Left lung (tissue), 10 donors: Measurements from ENCODE around the gene CEP131. TPM values are rescaled to one million over a fixed set of nuclear protein-coding genes. Genes with fewer than 3 reads are reported as not detected.
A peak's percentile ranks its signal among the peaks of the same experiment; 100 is the strongest.

Experiments
- ATAC-seq: fragments of 200-7000 bp; cut with Tn5 transposase; one replicate; pipeline ENCODE4 v1.9.1; 2020; ENCODE audit warnings: moderate library complexity
- DNase-seq, 4 donors: peaks; one replicate each; pipeline ENCODE4 v3.0.0-alpha.2; 2013 to 2020
- H3K27ac ChIP-seq, 2 donors: fragments of 200-600 bp; sonication (generic) in 1 of 2; one replicate each; pipeline versions ENCODE4 v1.5.0 to v1.8.0; 2020 to 2021
- H3K27me3 ChIP-seq, 2 donors: fragments of 200-600 bp; sonication (generic) in 1 of 2; one replicate each; pipeline versions ENCODE4 v1.5.0 to v1.8.0; 2020 to 2021
- H3K36me3 ChIP-seq, 2 donors: fragments of 200-600 bp; sonication (generic) in 1 of 2; one replicate each; pipeline versions ENCODE4 v1.5.0 to v1.8.0; 2020 to 2021
- H3K4me1 ChIP-seq, 2 donors: fragments of 200-600 bp; one replicate each; pipeline ENCODE4 v1.8.0; 2021
- H3K4me3 ChIP-seq, 2 donors: fragments of 200-600 bp; sonication (generic) in 1 of 2; one replicate each; pipeline versions ENCODE4 v1.5.0 to v1.8.0; 2020 to 2021; ENCODE audit warnings: mild to moderate bottlenecking in 1 of 2
- H3K9me3 ChIP-seq, 2 donors: fragments of 200-600 bp; sonication (generic) in 1 of 2; one replicate each; pipeline versions ENCODE4 v1.5.0 to v1.8.0; 2020 to 2021
- CTCF ChIP-seq, 2 donors: fragments of 200-600 bp; sonication (generic) in 1 of 2; IDR thresholded peaks; one replicate each; pipeline versions ENCODE4 v1.5.0 to v1.8.0; 2021; ENCODE audit warnings: antibody characterized with exemption in 2 of 2
- intact Hi-C, 2 donors: fragments of 100-400 bp; cut with DNase I; formaldehyde crosslinking; loops; one replicate each; pipeline versions ENCODE4 v1.11.2 to v1.14.2; 2022
- polyA plus RNA-seq, 6 donors: library from polyadenylated mRNA; unstranded; fragments of 120-200 nt; gene quantifications; one replicate each; pipeline ENCODE4 v1.2.1, GENCODE V29; 2013; ENCODE audit not compliant: insufficient read length in 6 of 6
- total RNA-seq, 2 donors: library from RNA; stranded (reverse); fragmentation: NEBNext Ultra II Directional; extraction: Animal tissue kit (Norgen Biotek cat#: 25700); gene quantifications; one replicate each; pipeline ENCODE4 v1.2.1, GENCODE V29; 2021
- donor health status: DM: no; HTN: yes; CAD: no.
- donor health status: DM: no; HTN: no; CAD: no.

CEP131 gene
- total and polyA plus RNA-seq, 8 donors: 7.7 to 21.0 (median 16.9) TPM

- H3K9me3 ChIP-seq: peaks cover 0 to under 1% of the 10 kb centered on the region in 2 donors
These were observed 734 bp downstream of the CEP131 start for GRCh38 chr17:81221842-81222619.

GRCh38 chr17:81221371-81221841 is 1.4 kb downstream of the CEP131 start:
- Histone ChIP-seq H3K27me3 (no peaks in the 10 kb centered on the region), H3K9me3 (no peaks in the 10 kb centered on the region), H3K4me1 (peaks cover 8 to 25% of the 10 kb centered on the region in 2 donors), H3K36me3 (peaks cover 0 to 14% of the 10 kb centered on the region in 2 donors), H3K4me3 (no peak overlapping the region), H3K27ac (no peak overlapping the region)
- intact Hi-C loops: no loop called here
- ATAC-seq (no peak), DNase-seq (no peak)
- no peak for TF ChIP-seq CTCF (IDR thresholded peaks at IDR 0.05)

More at GRCh38 chr17:81221842-81222619, 734 bp downstream of the CEP131 start:
- no peak for ATAC-seq
- Histone ChIP-seq H3K27me3 (no peaks in the 10 kb centered on the region), H3K36me3 (peaks cover 0 to 14% of the 10 kb centered on the region in 2 donors), H3K4me3 (peak overlapping the region; percentile 75 to 80), H3K27ac (no peak overlapping the region), H3K4me1 (peaks cover 8 to 25% of the 10 kb centered on the region in 2 donors)
- no peak for TF ChIP-seq CTCF (IDR thresholded peaks at IDR 0.05)
- intact Hi-C loops: no loop called here
- peak in 1 of 4 donors; percentile 68 for DNase-seq

GRCh38 chr17:81219476-81220180 is 3.1 kb downstream of the CEP131 start:
- peaks cover 0 to 14% of the 10 kb centered on the region in 2 donors for H3K36me3 ChIP-seq
- no peak overlapping the region for H3K4me3 ChIP-seq
- H3K4me1 ChIP-seq: peaks cover 8 to 25% of the 10 kb centered on the region in 2 donors
- H3K27ac ChIP-seq: no peak overlapping the region
- ATAC-seq (no peak), DNase-seq (no peak)
- TF ChIP-seq CTCF (IDR thresholded peaks at IDR 0.05): no peak
- no peaks in the 10 kb centered on the region for H3K27me3 ChIP-seq
- intact Hi-C loops: no loop called here
- no peaks in the 10 kb centered on the region for H3K9me3 ChIP-seq

GRCh38 chr17:81218991-81219390 is 3.8 kb downstream of the CEP131 start:
- DNase-seq: no peak
- Histone ChIP-seq H3K27me3 (no peaks in the 10 kb centered on the region), H3K9me3 (no peaks in the 10 kb centered on the region), H3K27ac (no peak overlapping the region), H3K4me3 (no peak overlapping the region), H3K36me3 (peaks cover 0 to 14% of the 10 kb centered on the region in 2 donors), H3K4me1 (peaks cover 8 to 24% of the 10 kb centered on the region in 2 donors)
- no peak for TF ChIP-seq CTCF (IDR thresholded peaks at IDR 0.05)
- no peak for ATAC-seq
- intact Hi-C loops: no loop called here

GRCh38 chr17:81218459-81218858 is 4.3 kb downstream of the CEP131 start:
- no peaks in the 10 kb centered on the region for H3K27me3 ChIP-seq
- H3K9me3 ChIP-seq: no peaks in the 10 kb centered on the region
- H3K4me1 ChIP-seq: peaks cover 8 to 19% of the 10 kb centered on the region in 2 donors
- peak in 1 of 4 donors; percentile 69 for DNase-seq
- ATAC-seq: no peak
- intact Hi-C loops: no loop called here
- no peak overlapping the region for H3K4me3 ChIP-seq
- H3K27ac ChIP-seq: no peak overlapping the region
- no peak for TF ChIP-seq CTCF (IDR thresholded peaks at IDR 0.05)
- H3K36me3 ChIP-seq: peaks cover 0 to 14% of the 10 kb centered on the region in 2 donors
